NCI-H187 (cell line): Measurements from ENCODE around the gene OPN1SW.

ENCODE experiments used
- DNase-seq, 2 experiments: peaks; one replicate each; lab custom pipeline; 2025; lab: John Stamatoyannopoulos, UW

OPN1SW gene, protein sequence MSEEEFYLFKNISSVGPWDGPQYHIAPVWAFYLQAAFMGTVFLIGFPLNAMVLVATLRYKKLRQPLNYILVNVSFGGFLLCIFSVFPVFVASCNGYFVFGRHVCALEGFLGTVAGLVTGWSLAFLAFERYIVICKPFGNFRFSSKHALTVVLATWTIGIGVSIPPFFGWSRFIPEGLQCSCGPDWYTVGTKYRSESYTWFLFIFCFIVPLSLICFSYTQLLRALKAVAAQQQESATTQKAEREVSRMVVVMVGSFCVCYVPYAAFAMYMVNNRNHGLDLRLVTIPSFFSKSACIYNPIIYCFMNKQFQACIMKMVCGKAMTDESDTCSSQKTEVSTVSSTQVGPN

DNA sequence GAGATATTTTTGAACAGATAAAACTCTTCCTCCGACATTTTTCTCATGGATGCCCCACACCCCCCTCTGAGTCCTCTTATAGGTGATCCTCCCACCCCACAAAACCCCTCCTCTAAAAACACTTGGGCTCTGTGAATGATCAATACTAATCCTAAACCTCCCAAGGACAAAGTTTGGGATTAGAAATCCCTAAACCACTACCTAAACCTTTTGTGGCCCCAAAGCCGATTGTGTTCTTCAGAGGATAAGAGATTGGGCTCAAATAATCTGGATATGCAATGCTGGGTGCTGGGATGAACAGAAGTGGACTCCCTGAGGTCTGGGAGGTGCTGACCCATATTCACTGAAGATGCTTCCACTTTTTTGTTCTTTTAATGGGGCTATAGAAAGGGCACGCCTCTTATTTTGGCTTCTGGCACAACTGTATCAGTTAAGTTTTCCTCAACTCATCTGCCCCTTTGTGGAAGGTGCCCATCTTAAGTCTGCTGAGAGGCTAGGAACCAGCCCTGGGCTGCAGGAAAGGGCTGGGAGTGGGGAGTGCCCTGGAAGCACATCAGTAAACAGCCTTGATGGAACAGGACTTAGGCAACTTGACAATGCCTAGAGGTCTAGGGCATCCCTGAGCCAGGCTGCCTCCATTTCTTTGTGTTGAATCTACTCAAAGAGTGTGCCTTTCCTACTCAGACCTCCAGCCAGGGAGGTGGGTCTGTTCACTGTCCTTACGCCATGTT is at the start of gene OPN1SW:
Gene OPN1SW (minus strand): TSS at position 51 of the 731 bp plus-strand sequence. CDS start 13 bp downstream, at position 38.
- DNase-seq, result no peak

DNA sequence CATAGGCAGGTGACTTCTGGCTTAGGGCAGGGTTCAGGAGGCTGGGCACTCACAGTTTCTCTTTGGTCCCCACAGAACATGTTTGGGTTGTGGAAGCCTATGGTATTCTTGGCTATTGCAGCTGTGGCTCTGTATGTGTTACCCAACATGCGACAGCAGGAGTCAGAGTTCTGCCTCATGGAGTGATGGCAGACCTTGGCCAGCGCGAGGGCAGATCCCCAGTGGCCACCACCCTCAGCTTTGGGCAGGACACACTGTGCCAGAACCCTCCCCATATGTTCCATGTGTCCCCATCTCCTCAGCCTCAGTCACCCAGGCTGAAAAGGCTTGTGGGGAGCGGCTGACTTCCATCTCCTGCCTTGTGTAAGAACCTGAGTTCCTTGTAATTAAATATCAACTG is 46.1 kb upstream of the OPN1SW start:
- DNase-seq, result no peak

- no peak for DNase-seq
Observed at GRCh38 chr7:128818694-128819093, 43.1 kb upstream of the OPN1SW start.

DNA sequence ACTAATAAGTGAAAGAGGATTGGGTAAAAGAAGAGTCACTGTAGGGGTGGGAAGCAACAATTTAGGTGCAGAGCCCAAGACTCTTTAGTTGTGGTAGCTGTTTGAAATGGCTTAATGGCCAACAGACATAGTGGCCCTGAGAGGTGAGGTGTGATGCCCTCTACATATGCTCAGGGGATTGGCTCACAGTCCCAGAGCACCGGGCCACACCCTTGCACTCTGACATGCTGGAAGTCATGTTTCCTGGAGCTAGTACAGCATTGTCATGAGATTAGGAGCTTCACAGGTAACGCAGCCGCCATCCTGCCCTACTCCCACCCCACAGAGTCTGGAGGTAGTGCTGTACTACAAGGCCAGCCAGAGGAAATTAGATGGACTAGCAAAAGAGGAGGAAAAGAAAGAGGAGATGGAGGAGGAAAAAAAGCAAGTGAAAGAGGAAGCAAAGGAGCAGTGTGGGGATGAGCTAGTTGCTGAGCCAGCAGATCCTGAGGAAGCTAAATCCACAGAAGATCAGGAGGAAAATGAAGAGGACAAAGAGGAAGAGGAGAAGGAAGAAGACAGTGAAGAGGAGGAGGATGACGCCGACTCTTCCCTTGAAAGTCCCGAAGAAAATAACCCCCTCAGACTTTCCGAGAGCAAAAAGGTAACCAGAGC is 39.8 kb upstream of the OPN1SW start:
- no peak for DNase-seq

- DNase-seq, result no peak
Observed at GRCh38 chr7:128814499-128814898, 38.9 kb upstream of the OPN1SW start.

DNA sequence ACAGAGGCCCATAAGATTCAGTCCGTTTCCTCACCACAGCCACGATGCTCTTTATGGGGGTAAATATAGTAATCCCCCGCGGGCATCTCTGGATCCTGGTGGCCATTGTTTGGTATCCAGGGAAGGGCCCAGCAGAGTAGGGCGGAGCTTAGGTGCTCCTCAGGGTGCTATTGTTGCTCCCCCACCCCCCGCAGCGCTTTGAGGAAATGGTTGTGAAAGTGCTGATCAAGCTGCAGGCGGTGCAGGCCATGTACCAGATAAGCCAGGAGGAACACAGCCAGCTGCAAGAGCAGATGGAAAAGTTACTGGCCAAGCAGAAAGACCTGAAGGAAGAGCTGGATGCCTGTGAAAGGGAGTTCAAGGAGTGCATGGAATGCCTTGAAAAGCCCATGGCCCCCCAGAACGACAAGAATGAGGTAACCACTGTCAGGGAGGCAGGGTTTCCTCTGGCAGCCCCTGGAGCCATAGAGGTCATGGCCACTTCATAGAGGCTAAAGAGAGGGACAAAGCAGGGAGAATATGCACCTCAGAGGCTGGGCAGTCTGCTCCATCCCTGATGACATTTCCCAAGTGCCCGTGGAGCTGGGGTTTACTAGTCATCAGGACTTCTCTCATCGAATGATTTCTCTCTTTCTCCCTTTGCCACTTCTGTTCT is 37.0 kb upstream of the OPN1SW start:
- peak in 1 of 2 experiments; percentile 27 for DNase-seq

DNA sequence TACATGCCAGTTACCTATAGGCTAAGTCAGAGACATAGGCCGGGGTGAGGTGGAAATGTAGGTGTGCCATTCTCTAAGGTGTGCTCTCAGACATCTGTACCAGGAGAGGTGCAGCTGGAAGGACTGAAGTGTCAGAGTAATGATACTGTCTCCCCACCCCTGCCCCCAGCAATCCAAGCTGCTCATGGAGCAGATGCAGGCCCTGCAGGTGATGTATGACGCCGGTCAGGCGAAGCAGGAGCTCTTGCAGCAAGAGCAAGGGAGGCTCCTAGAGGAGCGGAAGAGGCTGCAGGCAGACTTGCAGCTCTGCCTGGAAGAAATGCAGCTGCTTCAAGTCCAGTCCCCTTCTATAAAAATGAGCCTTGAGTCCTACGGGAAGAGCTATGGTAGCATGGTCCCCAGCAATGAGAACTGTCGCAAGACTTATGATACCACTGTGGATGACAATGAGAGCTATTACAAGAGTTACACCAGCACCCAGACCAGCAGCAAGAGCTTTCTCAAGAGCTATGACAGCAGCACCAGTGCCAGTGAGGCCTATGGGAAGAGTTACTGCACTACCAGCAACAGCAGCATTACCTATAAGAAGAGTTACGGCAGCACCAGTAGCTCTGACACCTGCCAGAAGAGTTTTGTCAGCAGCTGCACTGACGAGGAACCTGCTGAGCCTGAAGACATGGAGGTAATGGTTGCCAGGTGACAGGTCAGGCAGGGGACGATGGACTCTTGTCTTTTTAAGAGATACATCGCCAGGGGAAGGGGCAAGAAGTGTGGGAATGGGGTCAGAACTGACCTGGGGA is 36.2 kb upstream of the OPN1SW start:
- DNase-seq, result peak in 1 of 2 experiments; percentile 29

- no peak for DNase-seq
Observed at GRCh38 chr7:128810997-128811396, 35.4 kb upstream of the OPN1SW start.

DNA sequence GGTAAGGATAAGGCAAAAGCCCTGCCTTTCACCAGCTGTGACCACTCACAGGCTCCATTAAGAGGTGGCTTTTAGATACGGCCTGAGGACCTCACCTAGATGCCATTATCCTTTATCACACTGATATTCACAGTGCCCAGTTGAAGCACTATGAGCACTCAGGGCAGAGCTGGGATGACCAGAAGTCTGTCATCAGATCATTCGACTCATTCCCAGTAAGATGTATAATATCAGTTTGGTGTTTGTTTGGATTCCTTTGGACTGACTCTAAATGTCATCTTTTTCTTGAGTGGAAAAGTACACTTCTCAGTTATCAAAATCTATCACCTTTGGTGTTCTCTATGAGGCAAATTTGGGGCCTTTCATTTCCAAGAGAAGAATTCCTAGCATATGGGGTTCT is 34.9 kb upstream of the OPN1SW start:
- DNase-seq, result no peak

- no peak for DNase-seq
Observed at GRCh38 chr7:128809363-128809762, 33.8 kb upstream of the OPN1SW start.

DNA sequence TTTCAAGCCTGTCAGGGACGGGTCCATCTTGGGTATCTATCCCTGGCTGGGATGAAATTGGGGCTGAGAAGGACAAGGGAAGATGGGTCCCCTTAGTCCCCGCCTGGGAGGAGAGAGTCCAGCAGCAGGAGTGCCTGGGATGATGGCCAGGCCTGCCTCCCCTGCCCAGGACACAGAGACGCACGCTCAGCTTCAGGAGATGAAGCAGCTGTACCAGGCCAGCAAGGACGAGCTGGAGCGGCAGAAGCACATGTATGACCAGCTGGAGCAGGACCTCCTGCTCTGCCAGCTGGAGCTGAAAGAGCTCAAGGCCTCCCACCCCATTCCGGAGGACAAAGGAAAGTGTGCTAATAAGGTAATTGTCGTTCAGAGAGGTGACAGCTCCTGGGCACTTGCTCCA is 31.6 kb upstream of the OPN1SW start:
- DNase-seq, result no peak

DNA sequence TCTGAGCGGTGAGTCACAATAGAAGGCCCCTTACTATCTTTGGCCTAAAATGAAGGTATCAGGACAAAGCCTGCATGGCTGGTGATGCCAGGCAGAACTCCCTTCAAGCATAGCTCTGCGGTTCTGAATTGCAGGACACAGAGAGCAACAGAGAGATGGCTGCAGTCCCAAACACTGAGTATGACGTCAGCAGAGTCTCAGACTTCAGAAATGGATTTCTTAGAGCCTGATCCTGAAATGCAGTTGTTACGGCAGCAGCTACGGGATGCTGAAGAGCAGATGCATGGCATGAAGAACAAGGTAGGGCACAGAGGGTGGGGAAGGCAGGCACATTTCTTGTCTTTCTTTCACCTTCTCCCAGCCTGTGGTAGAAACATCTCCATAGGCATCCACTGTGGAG is 29.6 kb upstream of the OPN1SW start:
- no peak for DNase-seq

DNA sequence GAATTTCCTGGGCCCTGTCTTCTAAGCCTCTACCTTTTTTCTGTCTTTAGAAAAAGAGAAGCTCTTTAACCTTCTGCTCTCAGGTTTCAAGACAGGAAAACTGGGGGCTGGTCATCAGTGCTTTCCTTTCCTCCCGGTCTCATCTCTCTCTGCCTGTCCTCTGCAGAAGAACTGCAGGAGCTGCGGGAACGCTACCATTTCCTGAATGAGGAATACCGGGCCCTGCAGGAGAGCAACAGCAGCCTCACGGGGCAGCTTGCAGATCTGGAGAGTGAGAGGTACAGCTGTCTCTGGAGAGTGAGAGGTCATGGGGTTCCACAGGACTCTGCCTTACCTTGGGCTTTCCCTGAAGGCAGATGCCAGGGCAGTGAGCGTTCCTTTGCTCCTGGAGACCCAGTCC is 28.9 kb upstream of the OPN1SW start:
- no peak for DNase-seq

DNA sequence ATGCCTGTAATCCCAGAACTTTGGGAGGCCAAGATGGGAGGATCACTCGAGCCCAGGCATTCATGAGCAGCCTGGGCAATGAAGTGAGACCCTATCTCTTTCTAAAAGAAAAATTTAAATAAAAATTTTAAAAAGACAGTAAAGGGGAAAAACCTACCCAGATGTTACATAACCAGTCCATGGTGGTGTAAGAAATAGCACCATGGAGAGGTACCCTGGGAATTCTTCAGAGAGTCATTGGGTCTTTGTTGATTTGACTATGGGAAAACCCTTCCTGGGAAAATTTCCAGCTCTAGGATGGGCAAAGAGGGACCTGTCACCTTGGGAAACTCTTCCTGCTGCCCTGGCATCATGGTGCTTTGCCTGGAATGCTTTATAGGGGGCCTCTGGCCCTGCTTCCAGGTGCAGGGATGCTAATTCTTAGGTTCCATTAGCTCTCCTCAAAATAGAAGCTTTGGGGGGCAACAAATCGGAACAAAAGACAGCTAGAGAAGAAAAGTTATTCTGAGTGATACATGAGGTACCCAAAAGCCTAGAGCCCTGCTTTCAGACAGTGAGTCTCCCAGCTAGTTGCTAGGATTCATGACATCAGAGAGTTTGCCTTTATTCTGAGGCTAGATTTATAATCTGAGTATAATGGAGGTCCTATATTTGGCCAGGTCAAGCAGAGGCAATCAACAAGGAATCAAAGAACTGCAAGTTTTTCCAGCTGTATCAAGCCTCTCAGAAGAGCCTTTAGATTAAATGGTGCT is 26.2 kb upstream of the OPN1SW start:
- DNase-seq, result no peak

DNA sequence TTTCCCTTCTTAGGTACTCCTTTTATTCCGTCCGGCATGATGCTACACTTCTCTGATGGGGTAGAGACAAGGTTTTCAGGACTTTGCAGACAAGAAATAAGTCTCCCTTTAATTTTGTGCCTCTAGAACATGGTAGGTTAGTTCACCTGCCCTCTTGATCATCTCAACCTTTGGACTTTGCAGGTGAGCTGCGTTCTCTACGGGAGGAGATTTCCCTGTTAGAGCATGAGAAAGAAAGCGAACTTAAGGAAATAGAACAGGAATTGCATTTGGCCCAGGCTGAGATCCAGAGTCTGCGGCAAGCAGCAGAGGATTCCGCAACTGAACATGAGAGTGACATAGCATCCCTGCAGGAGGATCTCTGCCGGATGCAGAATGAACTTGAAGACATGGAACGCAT is 25.4 kb upstream of the OPN1SW start:
- DNase-seq, result no peak

GRCh38 chr7:128800567-128800966 is 25.0 kb upstream of the OPN1SW start:
- no peak for DNase-seq

GRCh38 chr7:128799451-128799850 is 23.9 kb upstream of the OPN1SW start:
- DNase-seq, result no peak

GRCh38 chr7:128796327-128796726 is 20.7 kb upstream of the OPN1SW start:
- no peak for DNase-seq

GRCh38 chr7:128795129-128795528 is 19.5 kb upstream of the OPN1SW start:
- no peak for DNase-seq

DNA sequence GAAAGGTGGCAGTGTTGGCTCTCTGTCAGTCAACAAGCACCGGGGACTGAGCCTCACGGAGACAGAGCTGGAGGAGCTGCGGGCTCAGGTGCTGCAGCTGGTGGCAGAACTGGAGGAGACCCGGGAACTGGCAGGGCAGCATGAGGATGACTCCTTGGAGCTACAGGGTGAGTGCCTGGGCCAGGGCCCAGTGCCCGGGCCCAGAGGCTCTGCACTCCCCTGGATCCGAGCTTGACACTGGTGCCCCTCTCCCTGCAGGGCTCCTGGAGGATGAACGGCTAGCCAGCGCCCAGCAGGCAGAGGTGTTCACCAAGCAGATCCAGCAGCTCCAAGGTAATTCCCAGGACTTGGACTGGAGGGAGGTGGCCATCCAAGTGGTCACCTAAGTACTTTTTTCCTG is 18.8 kb upstream of the OPN1SW start:
- no peak for DNase-seq

- no peak for DNase-seq
Observed at GRCh38 chr7:128794020-128794419, 18.4 kb upstream of the OPN1SW start.
